Measurements from ENCODE around the gene MSANTD2.
A peak's percentile ranks its signal among the peaks of the same experiment; 100 is the strongest.
"Not testable (repeated sequence)": the region's sequence is repeated elsewhere in the genome, so short reads cannot be mapped to it uniquely, and the experiment has no call there.

Gene MSANTD2

GRCh38 chr11:124778281-124778680 is 21.9 kb downstream of the MSANTD2 start (continued):
- TF ChIP-seq CSRNP3 (CRISPR knock-in tag; IDR thresholded peaks at IDR 0.05), result no peak

GRCh38 chr11:124776865-124777645 is 23.2 kb downstream of the MSANTD2 start:
- ATAC-seq, result no peak
- no peak for TF ChIP-seq ARNTL (CRISPR knock-in tag; IDR thresholded peaks at IDR 0.05; ENCODE audit: borderline replicate concordance, low read depth)
- no peak for TF ChIP-seq ZNF70 (CRISPR knock-in tag; IDR thresholded peaks at IDR 0.05)
- TF ChIP-seq ESRRG (CRISPR knock-in tag; IDR thresholded peaks at IDR 0.05), result no peak
- TF ChIP-seq, protein P1, sequence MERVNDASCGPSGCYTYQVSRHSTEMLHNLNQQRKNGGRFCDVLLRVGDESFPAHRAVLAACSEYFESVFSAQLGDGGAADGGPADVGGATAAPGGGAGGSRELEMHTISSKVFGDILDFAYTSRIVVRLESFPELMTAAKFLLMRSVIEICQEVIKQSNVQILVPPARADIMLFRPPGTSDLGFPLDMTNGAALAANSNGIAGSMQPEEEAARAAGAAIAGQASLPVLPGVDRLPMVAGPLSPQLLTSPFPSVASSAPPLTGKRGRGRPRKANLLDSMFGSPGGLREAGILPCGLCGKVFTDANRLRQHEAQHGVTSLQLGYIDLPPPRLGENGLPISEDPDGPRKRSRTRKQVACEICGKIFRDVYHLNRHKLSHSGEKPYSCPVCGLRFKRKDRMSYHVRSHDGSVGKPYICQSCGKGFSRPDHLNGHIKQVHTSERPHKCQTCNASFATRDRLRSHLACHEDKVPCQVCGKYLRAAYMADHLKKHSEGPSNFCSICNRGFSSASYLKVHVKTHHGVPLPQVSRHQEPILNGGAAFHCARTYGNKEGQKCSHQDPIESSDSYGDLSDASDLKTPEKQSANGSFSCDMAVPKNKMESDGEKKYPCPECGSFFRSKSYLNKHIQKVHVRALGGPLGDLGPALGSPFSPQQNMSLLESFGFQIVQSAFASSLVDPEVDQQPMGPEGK (CRISPR knock-in tag; IDR thresholded peaks at IDR 0.05; ENCODE audit: borderline replicate concordance), result no peak
- TF ChIP-seq POU6F1 (CRISPR knock-in tag; IDR thresholded peaks at IDR 0.05; ENCODE audit: borderline replicate concordance, low read depth), result no peak
- TF ChIP-seq ISL1 (CRISPR knock-in tag; IDR thresholded peaks at IDR 0.05), result no peak
- TF ChIP-seq SNAI2 (CRISPR knock-in tag; IDR thresholded peaks at IDR 0.05), result no peak
- TF ChIP-seq CSRNP3 (CRISPR knock-in tag; IDR thresholded peaks at IDR 0.05), result no peak
- TF ChIP-seq OSR1 (CRISPR knock-in tag; IDR thresholded peaks at IDR 0.05), result no peak
- no peak for TF ChIP-seq TOX (CRISPR knock-in tag; IDR thresholded peaks at IDR 0.05; ENCODE audit: borderline replicate concordance)
- TF ChIP-seq CREB5 (CRISPR knock-in tag; IDR thresholded peaks at IDR 0.05; ENCODE audit: low read depth), result no peak
- no peak for TF ChIP-seq ZNF565 (CRISPR knock-in tag; conservative IDR thresholded peaks at IDR 0.05; ENCODE audit: low read depth)
- TF ChIP-seq ZC3H10 (CRISPR knock-in tag; IDR thresholded peaks at IDR 0.05), result no peak
- TF ChIP-seq CSDC2 (CRISPR knock-in tag; IDR thresholded peaks at IDR 0.05), result no peak

DNA sequence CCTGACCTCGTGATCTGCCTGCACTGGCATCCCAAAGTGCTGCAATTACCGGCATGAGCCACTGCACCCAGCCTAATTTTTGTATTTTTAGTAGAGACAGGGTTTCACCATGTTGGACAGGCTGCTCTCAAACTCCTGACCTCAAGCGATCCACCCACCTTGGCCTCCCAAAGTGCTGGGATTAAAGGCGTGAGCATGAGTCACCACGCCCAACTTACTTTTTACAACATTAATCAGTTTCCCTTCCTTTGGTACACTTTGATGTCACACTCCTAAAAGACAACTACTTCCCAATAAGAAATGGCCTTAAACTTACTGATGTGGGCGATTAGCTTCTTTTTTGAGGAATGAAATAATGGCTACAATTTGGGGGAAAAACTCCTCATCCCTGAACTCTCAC is 29.2 kb downstream of the MSANTD2 start:
- not testable (repeated sequence) for ATAC-seq

- ATAC-seq, result peak; percentile 52
- TF ChIP-seq ZC3H10 (CRISPR knock-in tag; IDR thresholded peaks at IDR 0.05) (no peak), ZNF70 (CRISPR knock-in tag; IDR thresholded peaks at IDR 0.05) (no peak), TCF4 (CRISPR knock-in tag; IDR thresholded peaks at IDR 0.05; ENCODE audit: borderline replicate concordance) (no peak), POU6F1 (CRISPR knock-in tag; IDR thresholded peaks at IDR 0.05; ENCODE audit: borderline replicate concordance, low read depth) (no peak), GLIS3 (CRISPR knock-in tag; IDR thresholded peaks at IDR 0.05) (no peak), ESRRG (CRISPR knock-in tag; IDR thresholded peaks at IDR 0.05) (no peak), CREB5 (CRISPR knock-in tag; IDR thresholded peaks at IDR 0.05; ENCODE audit: low read depth) (no peak), RARB (CRISPR knock-in tag; IDR thresholded peaks at IDR 0.05) (no peak), ARNTL (CRISPR knock-in tag; IDR thresholded peaks at IDR 0.05; ENCODE audit: borderline replicate concordance, low read depth) (no peak), OSR1 (CRISPR knock-in tag; IDR thresholded peaks at IDR 0.05) (no peak)
- TF ChIP-seq, protein P2, sequence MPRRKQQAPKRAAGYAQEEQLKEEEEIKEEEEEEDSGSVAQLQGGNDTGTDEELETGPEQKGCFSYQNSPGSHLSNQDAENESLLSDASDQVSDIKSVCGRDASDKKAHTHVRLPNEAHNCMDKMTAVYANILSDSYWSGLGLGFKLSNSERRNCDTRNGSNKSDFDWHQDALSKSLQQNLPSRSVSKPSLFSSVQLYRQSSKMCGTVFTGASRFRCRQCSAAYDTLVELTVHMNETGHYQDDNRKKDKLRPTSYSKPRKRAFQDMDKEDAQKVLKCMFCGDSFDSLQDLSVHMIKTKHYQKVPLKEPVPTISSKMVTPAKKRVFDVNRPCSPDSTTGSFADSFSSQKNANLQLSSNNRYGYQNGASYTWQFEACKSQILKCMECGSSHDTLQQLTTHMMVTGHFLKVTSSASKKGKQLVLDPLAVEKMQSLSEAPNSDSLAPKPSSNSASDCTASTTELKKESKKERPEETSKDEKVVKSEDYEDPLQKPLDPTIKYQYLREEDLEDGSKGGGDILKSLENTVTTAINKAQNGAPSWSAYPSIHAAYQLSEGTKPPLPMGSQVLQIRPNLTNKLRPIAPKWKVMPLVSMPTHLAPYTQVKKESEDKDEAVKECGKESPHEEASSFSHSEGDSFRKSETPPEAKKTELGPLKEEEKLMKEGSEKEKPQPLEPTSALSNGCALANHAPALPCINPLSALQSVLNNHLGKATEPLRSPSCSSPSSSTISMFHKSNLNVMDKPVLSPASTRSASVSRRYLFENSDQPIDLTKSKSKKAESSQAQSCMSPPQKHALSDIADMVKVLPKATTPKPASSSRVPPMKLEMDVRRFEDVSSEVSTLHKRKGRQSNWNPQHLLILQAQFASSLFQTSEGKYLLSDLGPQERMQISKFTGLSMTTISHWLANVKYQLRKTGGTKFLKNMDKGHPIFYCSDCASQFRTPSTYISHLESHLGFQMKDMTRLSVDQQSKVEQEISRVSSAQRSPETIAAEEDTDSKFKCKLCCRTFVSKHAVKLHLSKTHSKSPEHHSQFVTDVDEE (CRISPR knock-in tag; IDR thresholded peaks at IDR 0.05), result no peak
These were observed 30.1 kb downstream of the MSANTD2 start for GRCh38 chr11:124769806-124770774.

Measured in SK-N-SH treated with all-trans-retinoic acid at 6 μM for 48 hours (cell line).